Stromal cell of bone marrow (primary cell): ENCODE results near the gene TOMM20.

Source experiments
- DNase-seq: peaks from one replicate; pipeline ENCODE4 v3.0.0-alpha.2; 2012; ENCODE audit warnings: low read depth

Gene TOMM20

GRCh38 chr1:235134171-235134570 is 5.5 kb upstream of the TOMM20 start:
- no peak for DNase-seq

DNA sequence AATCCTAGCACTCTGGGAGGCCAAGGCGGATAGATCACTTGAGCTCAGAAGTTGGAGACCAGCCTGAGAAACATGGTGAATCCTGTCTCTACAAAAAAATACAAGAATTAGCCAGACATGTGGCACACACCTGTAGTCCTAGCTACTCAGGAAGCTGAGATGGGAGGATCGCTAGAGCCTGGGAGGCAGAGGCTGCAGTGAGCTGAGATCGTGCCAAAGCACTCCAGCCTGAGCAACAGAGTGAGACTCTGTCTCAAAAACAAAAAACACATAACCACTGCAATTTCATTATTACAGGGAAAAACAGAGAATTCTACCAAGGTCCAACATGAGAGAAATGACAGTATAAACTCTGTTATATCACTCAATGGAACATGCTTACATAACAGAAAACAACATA is 4.4 kb upstream of the TOMM20 start:
- DNase-seq, result no peak

GRCh38 chr1:235131961-235132360 is 3.3 kb upstream of the TOMM20 start:
- no peak for DNase-seq

DNA sequence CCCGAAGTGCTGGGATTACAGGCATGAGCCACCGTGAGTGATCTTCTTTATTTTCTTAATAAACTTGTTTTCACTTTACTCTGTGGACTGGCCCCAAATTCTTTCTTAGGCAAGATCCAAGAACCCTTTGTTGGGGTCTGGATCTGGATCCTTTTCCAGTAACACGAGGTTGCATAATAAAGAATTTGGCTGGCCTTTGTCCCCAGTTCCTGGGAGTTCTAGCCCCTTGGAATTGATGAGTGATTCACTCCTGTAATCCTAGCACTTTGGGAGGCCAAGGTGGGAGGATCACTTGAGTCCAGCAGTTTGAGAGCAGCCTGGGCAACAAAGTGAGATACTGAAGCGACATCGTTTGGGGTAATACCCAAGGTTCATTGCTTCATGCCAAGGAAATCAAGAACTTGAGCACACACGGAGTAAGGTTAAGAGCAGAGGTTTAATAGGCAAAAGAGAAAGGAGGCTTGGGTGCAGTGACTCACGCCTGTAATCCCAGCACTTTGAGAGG is 2.2 kb upstream of the TOMM20 start:
- DNase-seq, result no peak

GRCh38 chr1:235129774-235130570 is 1.3 kb upstream of the TOMM20 start:
- DNase-seq, result no peak

GRCh38 chr1:235127732-235128455 is 743 bp downstream of the TOMM20 start:
- no peak for DNase-seq

GRCh38 chr1:235127203-235127602 is 1.4 kb downstream of the TOMM20 start:
- DNase-seq, result no peak

GRCh38 chr1:235124665-235125064 is 4.0 kb downstream of the TOMM20 start:
- no peak for DNase-seq

GRCh38 chr1:235124111-235124510 is 4.5 kb downstream of the TOMM20 start:
- no peak for DNase-seq

DNA sequence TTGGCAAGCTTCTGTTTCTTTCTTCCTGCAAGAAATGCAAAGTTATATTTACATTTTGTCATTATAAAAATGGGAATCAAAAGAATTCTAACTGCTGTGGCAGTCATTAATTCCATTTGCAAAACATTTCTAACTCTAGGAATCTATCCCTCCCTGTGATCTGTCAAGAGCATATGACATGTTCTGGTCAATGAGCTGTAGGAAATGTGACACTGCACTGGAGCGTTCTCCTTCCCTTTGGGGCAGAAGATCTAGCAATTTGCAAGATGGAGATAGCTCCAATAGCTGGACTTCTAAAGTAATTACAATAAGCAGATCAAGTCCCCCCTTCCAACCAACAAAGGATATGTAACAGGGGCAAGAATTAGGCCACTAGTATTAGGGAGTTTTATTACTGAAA is 6.3 kb downstream of the TOMM20 start:
- DNase-seq, result no peak

GRCh38 chr1:235113183-235113917 is 15.3 kb downstream of the TOMM20 start:
- no peak for DNase-seq

DNA sequence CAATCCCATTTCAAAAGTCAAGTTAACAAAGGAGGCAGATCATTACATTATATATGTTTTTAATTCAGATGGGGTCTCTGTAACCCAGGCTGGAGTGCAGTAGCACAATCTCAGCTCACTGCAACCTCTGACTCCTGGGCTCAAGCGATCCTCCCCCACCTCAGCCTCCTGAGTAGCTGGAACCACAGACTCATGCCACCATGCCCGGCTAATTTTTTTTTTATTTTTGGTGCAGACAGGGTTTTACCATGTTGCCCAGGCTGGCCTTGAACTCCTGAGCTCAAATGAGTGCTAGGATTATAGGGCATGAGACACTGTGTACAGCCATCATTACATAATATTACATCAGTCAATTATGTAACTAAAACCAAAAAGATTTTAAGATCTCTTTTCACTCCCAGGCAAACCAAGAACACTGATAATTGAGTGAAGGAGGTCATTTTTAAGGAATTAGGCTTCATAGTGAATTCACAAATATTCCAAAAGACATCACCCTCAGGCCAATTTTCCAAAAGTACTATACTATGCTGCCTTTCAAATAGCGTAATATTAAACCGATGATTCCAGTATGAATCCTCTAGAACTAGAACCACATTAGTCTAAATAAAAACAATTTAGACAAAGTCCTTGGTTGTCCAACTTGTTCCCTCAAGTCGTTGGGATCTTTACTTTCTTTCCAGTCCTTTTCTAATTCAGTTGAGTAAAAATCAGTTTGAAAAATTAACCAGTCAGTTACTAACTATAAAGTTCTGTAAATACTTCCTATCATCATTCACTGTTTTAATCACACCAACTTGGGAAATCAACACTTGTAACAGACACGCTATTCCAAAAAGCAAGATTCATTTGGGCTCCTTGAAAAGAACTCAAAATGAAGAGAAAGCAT is 16.1 kb downstream of the TOMM20 start:
- DNase-seq, result no peak

DNA sequence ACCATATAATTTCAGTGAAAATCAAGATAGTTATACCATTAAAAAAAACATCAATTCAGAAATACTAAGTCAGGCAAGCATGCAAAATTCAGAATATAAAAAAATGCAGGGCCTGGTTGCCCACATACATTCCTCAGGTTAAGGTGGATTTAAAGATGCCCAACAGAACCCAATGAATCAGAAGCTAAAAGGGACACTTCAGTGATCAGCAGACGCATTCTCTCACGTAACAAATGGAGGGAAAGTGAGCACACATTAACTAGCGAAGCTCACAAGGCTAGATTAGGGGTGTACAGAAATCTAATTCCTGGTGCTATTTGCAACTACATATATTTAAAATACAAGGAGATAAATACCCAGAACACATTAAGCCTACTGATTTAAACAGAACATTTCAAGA is 17.5 kb downstream of the TOMM20 start:
- no peak for DNase-seq

DNA sequence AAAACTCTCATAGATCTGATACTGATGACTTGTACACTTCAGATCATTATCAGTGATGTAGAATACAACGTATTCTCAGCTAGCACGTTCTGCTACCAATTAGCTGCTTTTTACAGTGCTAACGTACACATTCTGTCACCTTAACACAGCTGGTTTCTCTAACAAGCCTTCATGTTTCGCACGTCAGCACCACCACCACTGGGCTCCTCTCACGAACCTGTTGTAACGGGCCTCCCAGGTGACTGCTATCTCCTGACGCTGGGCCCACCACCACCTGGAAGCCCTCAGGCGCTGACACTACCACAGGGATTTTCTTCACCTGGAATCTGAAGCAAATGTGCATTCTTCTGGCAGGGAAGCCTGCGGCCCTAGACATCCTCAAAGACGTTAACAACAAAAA is 19.8 kb downstream of the TOMM20 start:
- DNase-seq, result no peak

DNA sequence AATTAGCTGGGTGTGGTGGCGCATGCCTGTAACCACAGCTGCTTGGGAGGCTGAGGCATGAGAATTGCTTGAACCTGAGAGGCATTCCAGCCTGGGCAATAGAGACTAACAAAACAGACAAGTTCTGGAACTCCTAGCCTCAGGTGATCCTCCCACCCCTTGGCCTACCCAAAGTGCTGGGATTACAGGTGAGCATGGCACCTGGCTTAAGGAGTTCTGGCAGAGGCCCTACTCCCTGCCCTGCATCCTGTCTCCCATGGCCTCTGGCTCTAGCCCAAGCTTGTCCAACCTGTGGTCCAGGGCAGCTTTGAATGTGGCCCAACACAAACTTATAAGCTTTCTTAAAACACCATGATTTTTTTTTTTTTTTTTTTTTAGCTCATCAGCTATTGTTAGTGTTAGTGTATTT is 20.4 kb downstream of the TOMM20 start:
- no peak for DNase-seq

- DNase-seq, result no peak
Observed at GRCh38 chr1:235107368-235108184, 21.1 kb downstream of the TOMM20 start.

DNA sequence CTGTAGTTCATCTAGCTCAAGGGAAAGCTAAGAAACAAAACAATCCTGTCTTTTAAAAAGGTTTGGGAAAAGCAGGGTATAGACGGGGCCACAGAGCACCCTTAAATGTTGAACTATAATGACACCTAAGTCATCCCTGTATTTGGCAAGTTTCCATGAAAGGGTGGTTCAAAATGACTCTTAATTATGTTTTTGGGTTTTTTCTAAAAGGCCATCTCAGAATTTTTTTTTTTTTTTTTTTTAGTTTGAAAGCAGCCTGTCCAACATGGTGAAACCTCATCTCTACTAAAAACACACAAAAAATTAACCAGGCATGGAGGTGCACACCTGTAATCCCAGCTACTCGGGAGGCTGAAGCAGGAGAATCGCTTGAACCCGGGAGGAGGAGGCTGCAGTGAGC is 22.2 kb downstream of the TOMM20 start:
- no peak for DNase-seq

DNA sequence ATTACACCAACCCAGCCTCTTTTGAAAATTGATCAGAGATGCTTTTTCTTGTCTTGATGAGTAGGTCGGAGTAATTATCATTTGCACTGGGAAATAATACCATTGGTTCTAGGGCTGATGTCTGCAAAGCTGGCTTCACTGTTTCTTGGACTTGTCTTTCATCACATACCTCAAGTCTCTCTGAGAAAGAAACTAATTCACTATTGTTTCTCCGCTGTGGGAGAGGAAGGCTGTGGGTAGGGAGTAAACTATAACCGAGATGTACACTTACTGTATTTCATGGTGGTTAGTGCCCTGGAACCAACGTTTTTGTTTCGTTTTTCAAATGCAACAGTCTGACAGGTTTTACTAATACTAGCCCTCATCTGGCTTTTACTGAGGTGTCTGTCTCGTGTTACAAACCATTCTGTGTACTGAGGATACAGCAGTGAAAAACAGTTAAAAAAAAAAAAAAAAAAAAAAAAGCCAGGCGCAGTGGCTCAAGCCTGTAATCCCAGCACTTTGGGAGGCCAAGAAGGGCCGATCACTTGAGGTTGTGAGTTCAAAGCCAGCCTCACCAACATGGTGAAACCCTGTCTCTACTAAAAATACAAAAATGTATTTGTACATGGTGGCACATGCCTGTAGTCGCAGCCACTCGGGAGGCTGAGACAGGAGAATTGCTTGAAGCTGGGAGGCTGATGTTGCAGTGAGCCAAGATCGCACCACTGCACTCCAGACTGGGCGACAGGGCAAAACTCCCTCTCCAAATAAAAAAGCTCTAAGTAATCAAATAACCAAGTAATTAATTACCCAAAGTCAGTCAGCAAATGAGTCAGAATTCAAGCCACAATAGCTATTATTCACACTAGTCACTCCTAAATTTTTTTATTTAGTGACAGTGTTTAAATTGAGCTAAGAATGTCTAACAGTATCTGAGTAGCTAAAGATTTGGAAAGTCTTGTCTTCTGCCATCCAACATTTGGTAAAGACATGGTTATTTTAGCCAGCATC is 23.3 kb downstream of the TOMM20 start:
- no peak for DNase-seq

DNA sequence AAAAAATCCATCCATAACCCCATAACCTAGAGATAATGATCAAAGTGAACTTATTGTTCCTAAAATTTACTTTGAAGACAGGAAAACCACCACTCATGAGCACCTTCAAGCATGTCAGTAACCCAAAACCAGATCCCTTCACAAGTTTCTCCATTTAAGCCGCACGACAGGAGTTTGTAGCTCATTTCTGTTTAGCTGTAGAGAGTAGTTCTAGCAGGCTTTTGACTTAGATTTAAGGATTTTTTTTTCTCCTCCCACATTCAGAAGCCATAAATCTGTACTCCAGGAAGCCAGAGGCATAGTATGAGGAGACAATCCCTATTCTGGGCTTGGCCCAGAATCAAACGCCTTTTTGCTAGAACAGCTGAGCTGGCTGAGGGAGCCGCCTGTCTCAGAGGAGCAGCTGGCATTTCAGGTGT is 25.6 kb downstream of the TOMM20 start:
- DNase-seq, result no peak

DNA sequence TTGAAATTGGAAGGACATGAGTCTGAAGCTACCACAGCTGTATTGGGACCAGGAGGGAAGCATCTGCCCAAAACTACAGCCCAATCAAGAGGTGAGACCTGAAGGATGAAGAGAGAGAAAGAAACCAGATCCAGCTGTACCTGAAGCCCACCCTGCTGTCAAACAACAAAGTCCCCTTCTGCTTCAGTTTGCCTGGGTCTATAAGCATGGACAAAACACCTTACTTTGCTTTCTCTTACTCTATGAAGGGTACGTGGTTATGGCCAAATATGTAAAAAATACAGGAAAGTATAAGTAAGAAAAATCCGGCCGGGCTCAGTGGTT is 26.4 kb downstream of the TOMM20 start:
- no peak for DNase-seq
